PFSK-1 (cell line): ENCODE data around the gene AFF2.

Source experiments
- FOXP2 ChIP-seq: optimal IDR thresholded peaks from 2 replicates; pipeline ENCODE3; 2011; ENCODE audit warnings: borderline replicate concordance, control low read depth, inconsistent platforms; ENCODE audit not compliant: insufficient read depth; ENCODE audit errors: extremely low read length, extremely low read depth
- POLR2AphosphoS5 ChIP-seq: IDR thresholded peaks from 2 replicates; pipeline ENCODE4 v1.6.1; 2012; ENCODE audit warnings: low read depth, mild to moderate bottlenecking, control low read depth, low read length, moderate library complexity
- SIN3A ChIP-seq: IDR thresholded peaks from 2 replicates; pipeline ENCODE4 v1.6.1; 2012; ENCODE audit warnings: mild to moderate bottlenecking, low read length, moderate library complexity, borderline replicate concordance; ENCODE audit not compliant: insufficient read depth
- TAF1 ChIP-seq: IDR thresholded peaks from 2 replicates; pipeline ENCODE4 v1.6.1; 2012; ENCODE audit warnings: low read length, control low read depth, borderline replicate concordance; ENCODE audit not compliant: insufficient read depth
- TF ChIP-seq, protein P1 (sequence below), 2 experiments: IDR thresholded peaks; 2 replicates each; pipeline versions ENCODE4 v1.6.1 to v1.8.0; 2011 to 2012; ENCODE audit warnings: low read depth in 2 of 2, low read length in 2 of 2, control low read depth in 1 of 2, inconsistent platforms in 1 of 2, mild to moderate bottlenecking in 1 of 2, moderate library complexity in 1 of 2; ENCODE audit not compliant: insufficient read depth in 1 of 2

Gene AFF2

DNA sequence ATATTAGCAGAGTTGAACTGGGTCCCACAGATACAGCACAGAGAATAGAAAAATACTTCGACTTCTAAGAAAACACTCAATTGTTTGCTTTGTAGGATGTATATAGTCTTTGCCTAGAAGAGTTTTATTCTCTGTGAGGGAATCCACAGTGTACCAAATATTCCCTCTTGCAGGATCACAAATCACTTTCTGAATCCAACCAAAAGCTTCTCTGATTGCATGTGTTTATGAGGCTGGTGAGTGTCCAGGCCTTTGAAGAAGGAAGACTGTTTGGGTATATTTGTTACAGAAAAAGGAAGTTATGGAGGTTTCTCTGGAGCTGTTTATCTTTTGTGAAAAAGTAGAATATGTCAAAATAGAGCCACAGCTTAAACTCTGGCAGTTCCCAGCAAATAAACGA lies 423.2 kb downstream of the AFF2 start:
- TF ChIP-seq TAF1 = no peak
- TF ChIP-seq, protein P1, sequence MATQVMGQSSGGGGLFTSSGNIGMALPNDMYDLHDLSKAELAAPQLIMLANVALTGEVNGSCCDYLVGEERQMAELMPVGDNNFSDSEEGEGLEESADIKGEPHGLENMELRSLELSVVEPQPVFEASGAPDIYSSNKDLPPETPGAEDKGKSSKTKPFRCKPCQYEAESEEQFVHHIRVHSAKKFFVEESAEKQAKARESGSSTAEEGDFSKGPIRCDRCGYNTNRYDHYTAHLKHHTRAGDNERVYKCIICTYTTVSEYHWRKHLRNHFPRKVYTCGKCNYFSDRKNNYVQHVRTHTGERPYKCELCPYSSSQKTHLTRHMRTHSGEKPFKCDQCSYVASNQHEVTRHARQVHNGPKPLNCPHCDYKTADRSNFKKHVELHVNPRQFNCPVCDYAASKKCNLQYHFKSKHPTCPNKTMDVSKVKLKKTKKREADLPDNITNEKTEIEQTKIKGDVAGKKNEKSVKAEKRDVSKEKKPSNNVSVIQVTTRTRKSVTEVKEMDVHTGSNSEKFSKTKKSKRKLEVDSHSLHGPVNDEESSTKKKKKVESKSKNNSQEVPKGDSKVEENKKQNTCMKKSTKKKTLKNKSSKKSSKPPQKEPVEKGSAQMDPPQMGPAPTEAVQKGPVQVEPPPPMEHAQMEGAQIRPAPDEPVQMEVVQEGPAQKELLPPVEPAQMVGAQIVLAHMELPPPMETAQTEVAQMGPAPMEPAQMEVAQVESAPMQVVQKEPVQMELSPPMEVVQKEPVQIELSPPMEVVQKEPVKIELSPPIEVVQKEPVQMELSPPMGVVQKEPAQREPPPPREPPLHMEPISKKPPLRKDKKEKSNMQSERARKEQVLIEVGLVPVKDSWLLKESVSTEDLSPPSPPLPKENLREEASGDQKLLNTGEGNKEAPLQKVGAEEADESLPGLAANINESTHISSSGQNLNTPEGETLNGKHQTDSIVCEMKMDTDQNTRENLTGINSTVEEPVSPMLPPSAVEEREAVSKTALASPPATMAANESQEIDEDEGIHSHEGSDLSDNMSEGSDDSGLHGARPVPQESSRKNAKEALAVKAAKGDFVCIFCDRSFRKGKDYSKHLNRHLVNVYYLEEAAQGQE (IDR thresholded peaks at IDR 0.05; ENCODE audit: insufficient read depth in 1 of 2, low read depth in 2 of 2, low read length in 2 of 2) = no peak
- no peak for TF ChIP-seq POLR2AphosphoS5

DNA sequence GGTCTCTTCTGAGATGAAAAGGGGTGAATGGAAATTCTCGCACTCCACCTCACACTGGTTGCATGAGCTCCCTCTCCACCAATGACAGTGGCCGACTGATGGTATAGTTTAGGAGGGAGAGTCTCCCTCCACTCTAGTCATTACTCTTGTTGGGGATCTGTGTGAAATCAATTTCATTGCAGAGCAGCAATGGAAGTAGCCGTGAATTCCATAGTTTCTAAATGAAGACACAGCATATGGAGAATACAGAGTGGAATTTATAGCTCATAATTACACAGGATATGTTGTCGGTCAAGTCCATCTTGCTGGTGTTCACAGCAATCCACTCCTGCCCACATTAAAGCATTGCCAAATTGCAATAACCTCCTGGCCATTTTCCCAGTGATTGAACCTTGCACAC lies 426.0 kb downstream of the AFF2 start:
- TF ChIP-seq TAF1 = no peak
- TF ChIP-seq, protein P1 (IDR thresholded peaks at IDR 0.05; ENCODE audit: insufficient read depth in 1 of 2, low read depth in 2 of 2, low read length in 2 of 2) = no peak
- TF ChIP-seq SIN3A = no peak
- no peak for TF ChIP-seq POLR2AphosphoS5
- no peak for TF ChIP-seq FOXP2

DNA sequence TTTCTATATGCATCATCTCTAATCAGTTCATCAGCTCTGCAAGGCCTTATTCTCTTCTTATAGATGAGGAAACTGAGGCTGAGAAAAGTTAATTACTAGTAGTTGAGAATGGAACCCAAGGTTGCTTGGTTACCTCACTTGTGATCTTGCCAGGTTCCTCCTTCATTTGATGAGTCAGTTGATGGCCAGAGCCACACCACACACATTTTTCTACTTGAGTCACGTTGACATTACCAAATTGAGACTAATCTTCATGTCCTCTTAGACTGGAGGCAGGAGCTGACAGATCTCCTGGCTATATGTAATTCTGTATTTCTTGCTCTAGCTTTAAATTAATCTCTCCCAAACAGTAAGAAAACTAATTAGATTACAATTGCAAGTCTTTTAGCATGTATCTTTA lies 428.4 kb downstream of the AFF2 start:
- TF ChIP-seq TAF1 (no peak), FOXP2 (no peak), SIN3A (no peak), POLR2AphosphoS5 (no peak)
- TF ChIP-seq, protein P1 (IDR thresholded peaks at IDR 0.05; ENCODE audit: insufficient read depth in 1 of 2, low read depth in 2 of 2, low read length in 2 of 2) = no peak

DNA sequence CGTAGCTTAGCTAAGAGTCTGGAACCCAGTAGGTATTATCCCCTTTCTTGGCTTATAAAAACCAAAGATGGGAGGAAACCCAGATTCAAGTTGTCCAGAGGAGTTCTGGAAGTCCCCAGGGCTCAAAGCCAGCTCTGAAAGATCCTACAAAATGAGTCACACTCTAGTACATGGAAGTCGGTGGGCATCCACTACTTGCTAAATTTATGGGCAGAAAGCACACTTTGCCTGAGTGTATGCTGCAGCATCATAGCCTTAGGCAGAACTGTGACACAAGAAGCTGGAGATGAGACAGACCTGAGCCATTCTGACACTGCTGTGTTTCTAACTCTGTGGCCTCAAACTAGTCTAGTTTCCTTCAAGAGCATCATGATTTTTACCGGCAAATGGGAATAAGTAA lies 429.3 kb downstream of the AFF2 start:
- TF ChIP-seq SIN3A = no peak
- no peak for TF ChIP-seq TAF1
- TF ChIP-seq, protein P1 (IDR thresholded peaks at IDR 0.05; ENCODE audit: insufficient read depth in 1 of 2, low read depth in 2 of 2, low read length in 2 of 2) = no peak
- no peak for TF ChIP-seq POLR2AphosphoS5
- no peak for TF ChIP-seq FOXP2

DNA sequence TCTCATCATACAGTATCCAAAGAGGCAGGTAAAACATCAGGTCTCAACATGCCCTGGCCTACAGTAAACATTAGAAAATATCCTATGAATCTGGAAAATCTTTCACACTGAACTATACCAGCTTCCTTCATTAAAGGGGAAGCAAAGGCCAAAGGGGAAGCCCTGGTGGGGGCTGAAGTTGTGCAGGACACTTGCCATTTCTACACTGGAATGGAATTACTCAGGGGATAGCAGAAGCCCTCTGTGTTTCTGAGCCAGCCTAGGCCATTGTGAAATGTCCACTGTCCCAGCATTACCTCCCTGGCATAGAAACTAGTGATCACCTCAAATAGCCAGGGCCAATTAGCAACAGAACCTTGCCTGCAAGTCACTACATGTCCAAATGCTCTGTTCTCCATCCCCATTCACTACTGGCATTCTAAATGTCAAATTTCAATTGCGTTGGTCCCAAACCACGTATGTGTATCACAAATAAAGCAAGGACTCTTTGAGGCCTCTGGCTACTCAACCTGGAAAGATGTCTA lies 429.9 kb downstream of the AFF2 start:
- no peak for TF ChIP-seq TAF1
- no peak for TF ChIP-seq FOXP2
- TF ChIP-seq, protein P1 (IDR thresholded peaks at IDR 0.05; ENCODE audit: insufficient read depth in 1 of 2, low read depth in 2 of 2, low read length in 2 of 2) = no peak
- TF ChIP-seq POLR2AphosphoS5 = no peak
- TF ChIP-seq SIN3A = no peak
